WI38 (cell line): Measurements from ENCODE around the gene SPARC.
"Not testable (repeated sequence)": the region's sequence is repeated elsewhere in the genome, so short reads cannot be mapped to it uniquely, and the experiment has no call there.

Experiments
- H3K4me3 ChIP-seq: 2 replicates; pipeline ENCODE4 v1.5.1; 2011; ENCODE audit warnings: low read depth, mild to moderate bottlenecking, control low read depth, low read length
- TF ChIP-seq, protein P1 (sequence below): IDR thresholded peaks from 2 replicates; pipeline ENCODE4 v1.5.1; 2012; ENCODE audit warnings: low read depth, mild to moderate bottlenecking, control low read depth, low read length

The SPARC gene, protein sequence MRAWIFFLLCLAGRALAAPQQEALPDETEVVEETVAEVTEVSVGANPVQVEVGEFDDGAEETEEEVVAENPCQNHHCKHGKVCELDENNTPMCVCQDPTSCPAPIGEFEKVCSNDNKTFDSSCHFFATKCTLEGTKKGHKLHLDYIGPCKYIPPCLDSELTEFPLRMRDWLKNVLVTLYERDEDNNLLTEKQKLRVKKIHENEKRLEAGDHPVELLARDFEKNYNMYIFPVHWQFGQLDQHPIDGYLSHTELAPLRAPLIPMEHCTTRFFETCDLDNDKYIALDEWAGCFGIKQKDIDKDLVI

DNA sequence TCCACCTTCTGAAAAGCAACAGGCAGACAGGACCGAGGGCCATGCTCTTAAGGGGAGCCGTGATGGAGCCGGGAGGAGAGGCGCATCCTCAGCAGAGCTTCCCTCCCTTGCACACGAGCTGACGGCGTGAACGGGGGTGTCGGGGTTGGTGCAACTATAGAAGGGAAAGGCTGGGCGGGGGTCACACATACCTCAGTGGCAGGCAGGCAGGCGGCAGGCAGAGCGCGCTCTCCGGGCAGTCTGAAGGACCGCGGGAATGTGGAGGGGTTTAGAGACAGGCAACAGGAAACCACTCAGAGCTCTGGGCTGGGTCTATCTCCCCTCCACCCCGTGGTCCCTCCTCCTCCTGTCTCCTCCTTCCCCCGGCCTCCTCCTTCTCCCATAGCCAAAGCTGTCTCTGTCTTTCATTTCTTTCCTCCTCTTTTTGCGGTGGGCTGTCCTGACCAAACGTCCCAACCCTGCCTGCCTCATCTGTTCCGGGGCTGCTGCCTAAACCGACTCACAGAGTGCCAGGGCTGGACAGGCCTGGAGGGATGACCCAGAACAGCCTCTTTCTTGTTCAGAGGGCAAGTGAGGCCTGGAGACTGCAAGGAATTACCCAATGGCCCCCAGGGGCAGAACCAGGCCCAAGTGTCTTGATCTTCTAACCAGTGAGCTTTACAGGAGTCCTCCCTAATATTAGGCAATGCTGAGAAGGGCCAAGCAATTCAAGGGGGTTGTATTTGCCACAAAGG lies at the start of gene SPARC:
Gene SPARC, minus strand, starts transcription at position 242 of the 734 bp plus-strand sequence. CDS start 10,727 bp downstream, outside the sequence.
- TF ChIP-seq, protein P1, sequence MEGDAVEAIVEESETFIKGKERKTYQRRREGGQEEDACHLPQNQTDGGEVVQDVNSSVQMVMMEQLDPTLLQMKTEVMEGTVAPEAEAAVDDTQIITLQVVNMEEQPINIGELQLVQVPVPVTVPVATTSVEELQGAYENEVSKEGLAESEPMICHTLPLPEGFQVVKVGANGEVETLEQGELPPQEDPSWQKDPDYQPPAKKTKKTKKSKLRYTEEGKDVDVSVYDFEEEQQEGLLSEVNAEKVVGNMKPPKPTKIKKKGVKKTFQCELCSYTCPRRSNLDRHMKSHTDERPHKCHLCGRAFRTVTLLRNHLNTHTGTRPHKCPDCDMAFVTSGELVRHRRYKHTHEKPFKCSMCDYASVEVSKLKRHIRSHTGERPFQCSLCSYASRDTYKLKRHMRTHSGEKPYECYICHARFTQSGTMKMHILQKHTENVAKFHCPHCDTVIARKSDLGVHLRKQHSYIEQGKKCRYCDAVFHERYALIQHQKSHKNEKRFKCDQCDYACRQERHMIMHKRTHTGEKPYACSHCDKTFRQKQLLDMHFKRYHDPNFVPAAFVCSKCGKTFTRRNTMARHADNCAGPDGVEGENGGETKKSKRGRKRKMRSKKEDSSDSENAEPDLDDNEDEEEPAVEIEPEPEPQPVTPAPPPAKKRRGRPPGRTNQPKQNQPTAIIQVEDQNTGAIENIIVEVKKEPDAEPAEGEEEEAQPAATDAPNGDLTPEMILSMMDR: no peak
- H3K4me3 ChIP-seq: peak within 1 kb of the TSS; percentile 100

DNA sequence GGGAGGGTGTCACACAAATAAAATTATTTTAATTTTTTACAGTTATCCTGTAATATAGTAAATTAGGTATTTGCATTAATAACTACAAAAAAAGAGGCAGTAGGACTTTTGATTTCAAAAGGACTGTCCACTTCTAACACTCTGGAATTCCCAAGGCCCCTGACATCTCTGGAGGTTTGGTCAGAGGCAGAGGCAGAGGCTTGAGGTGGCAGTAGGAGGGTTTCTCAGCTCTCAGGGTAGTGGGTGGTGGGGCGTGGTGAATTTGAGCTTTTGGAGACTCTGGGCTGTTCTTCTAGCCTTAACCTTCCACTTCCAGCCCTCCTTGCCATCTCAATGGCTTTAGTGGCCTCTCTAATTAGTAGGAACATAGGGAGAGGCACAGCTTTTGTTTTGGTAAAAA lies 48.9 kb upstream of the SPARC start:
- TF ChIP-seq, protein P1: no peak
- no peak overlapping the region for H3K4me3 ChIP-seq

DNA sequence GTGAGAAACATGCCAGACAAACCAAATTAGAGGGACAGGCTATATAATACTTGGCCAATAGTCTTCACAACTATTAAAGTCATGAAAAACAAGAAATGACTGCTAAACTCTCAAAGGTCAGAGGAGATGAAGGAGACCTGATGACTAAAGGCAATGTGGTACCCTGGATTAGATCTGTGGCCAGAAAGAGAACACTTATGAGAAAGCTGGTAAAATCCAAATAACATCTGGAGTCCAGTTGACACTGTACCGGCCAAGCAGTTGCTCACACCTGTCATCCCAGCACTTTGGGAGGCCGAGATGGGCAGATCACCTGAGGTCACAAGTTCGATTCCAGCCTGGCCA lies 47.3 kb upstream of the SPARC start:
- TF ChIP-seq, protein P1: no peak
- H3K4me3 ChIP-seq: no peak overlapping the region

DNA sequence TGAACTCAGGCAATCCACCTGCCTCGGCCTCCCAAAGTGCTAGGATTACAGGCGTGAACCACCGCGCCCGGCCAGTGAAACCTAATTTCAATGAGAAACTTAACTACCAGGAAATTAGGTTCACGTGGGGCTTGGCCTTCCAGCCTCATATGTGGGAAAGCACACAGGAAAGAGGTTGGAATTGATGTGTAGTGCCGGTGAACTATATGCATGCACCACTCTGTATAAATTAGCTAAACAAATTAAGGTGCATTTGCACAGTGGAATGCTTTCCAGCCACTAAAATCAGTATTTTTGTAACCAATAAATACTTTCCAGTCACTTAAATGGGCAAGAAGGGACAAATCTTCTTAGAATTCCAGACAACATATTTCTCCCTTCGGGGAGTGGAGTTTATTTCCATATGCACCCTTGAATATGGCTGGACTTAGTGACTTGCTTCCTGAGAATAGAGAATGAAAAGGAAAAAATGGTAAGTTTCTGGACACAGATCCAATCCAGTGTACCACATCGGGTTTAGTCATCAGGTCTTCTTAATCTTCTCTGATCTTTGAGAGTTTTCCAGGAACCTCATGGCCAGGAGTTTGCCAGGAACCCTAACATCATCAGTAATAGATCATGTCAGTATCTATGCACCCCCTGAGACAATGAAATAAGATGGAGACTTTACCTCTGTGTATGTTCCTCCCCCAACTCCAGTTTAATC lies 46.8 kb upstream of the SPARC start:
- TF ChIP-seq, protein P1: no peak
- H3K4me3 ChIP-seq: no peak overlapping the region

DNA sequence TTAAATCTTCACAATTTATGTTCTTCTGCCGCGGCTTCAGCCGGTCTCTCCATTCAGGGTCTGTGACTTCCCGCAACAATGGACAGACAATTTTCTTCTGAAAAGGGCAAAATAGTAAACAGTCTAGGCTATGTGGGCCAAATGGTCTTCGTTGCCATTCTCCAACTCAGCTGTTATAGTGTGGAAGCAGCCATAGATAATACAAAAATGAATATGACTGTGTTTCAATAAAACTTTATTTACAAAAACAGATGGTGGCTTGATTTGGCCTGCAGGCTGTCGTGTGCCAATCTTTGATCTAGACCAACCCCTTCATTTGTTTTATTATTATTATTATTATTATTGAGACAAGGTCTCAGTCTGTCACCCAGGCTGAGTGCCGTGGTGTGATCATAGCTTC lies 43.7 kb upstream of the SPARC start:
- TF ChIP-seq, protein P1: no peak
- no peak overlapping the region for H3K4me3 ChIP-seq

DNA sequence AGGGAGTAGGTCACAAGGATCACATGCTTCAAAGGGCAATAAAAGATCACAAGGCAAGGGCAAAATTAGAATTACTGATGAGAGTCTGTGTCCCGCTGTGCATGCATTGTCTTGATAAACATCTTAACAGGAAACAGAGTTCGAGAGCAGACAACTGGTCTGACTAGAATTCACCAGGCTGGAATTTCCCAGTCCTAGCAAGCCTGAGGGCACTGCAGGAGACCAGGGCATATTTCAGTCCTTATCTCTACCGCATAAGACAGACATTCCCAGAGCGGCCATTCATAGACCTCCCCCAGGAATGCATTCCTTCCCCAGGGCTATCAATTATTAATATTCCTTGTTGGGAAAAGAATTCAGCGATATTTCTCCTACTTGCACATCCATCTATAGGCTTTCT lies 42.9 kb upstream of the SPARC start:
- not testable (repeated sequence) for H3K4me3 ChIP-seq

DNA sequence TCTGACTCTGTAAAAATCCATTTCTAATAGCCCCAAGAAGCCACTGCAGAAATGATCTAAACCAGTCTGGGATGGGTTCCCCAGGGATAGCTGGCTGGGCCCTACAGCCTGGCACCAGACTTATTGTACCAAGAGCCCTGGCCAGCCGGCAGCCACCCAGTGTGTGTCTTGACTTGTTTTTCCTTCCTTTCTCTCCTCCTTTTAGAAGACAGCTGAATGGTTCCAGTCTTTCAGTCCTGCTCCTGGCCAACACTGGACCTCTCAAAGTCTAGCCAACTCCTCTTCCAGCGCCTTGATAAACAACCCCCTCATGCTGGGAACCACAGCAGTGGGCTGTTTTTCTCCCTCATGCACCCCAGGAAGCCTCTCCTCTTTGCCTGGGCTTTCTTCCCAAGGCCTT lies 37.6 kb upstream of the SPARC start:
- no peak overlapping the region for H3K4me3 ChIP-seq
- TF ChIP-seq, protein P1: no peak
